CD4-positive, CD25-positive, alpha-beta regulatory T cell (primary cell): ENCODE results near the gene PPM1H. TPM values are rescaled to one million over a fixed set of nuclear protein-coding genes. Genes with fewer than 3 reads are reported as not detected.

Source experiments
- ATAC-seq, 2 donors: fragments of 150-1000 bp; cut with Tn5 transposase; one replicate each; pipeline ENCODE4 v1.10.0; 2021; ENCODE audit warnings: low read depth in 2 of 2, moderate number of reproducible peaks in 2 of 2, moderate library complexity in 1 of 2
- DNase-seq, 3 donors: peaks; one replicate each; pipeline versions ENCODE4 v3.0.0 to v3.0.0-alpha.2; 2012 to 2022; ENCODE audit warnings: mixed read lengths in 1 of 3
- H3K27ac ChIP-seq: one replicate; pipeline ENCODE4 v1.7.0; 2013; ENCODE audit warnings: mild to moderate bottlenecking, low read length; ENCODE audit not compliant: insufficient read depth, poor library complexity, severe bottlenecking
- H3K27me3 ChIP-seq: one replicate; pipeline ENCODE4 v1.7.0; 2013; ENCODE audit warnings: low read length; ENCODE audit not compliant: control insufficient read depth, insufficient read depth
- H3K36me3 ChIP-seq: one replicate; pipeline ENCODE4 v1.7.0; 2013; ENCODE audit warnings: mild to moderate bottlenecking, low read length, moderate library complexity; ENCODE audit not compliant: control insufficient read depth, insufficient read depth
- H3K4me1 ChIP-seq: 2 replicates; pipeline ENCODE4 v1.7.0; 2013; ENCODE audit warnings: mild to moderate bottlenecking, low read length; ENCODE audit not compliant: insufficient read depth, control insufficient read depth, poor library complexity, severe bottlenecking
- H3K4me3 ChIP-seq: one replicate; pipeline ENCODE4 v1.7.0; 2013; ENCODE audit warnings: low read depth, mild to moderate bottlenecking, low read length, moderate library complexity
- H3K9me3 ChIP-seq, 2 experiments: 1 replicate in 1 of 2; 2 replicates in 1 of 2; pipeline ENCODE4 v1.7.0; 2013; ENCODE audit warnings: low read length in 2 of 2, mild to moderate bottlenecking in 1 of 2, moderate library complexity in 1 of 2; ENCODE audit not compliant: control insufficient read depth in 2 of 2
- H3K27ac Mint-ChIP-seq, 3 donors: one replicate each; pipeline ENCODE4 v1.8.0; 2020 to 2022; ENCODE audit warnings: mild to moderate bottlenecking in 3 of 3, mixed read lengths in 3 of 3, moderate library complexity in 2 of 3
- H3K27me3 Mint-ChIP-seq: one replicate; pipeline ENCODE4 v1.8.0; 2022; ENCODE audit warnings: mild to moderate bottlenecking, mixed read lengths
- H3K36me3 Mint-ChIP-seq: one replicate; pipeline ENCODE4 v1.8.0; 2020; ENCODE audit warnings: mixed read lengths
- H3K4me1 Mint-ChIP-seq, 4 donors: one replicate each; pipeline ENCODE4 v1.8.0; 2020 to 2022; ENCODE audit warnings: mixed read lengths in 4 of 4, mild to moderate bottlenecking in 1 of 4
- H3K4me3 Mint-ChIP-seq, 4 donors: one replicate each; pipeline ENCODE4 v1.8.0; 2020 to 2022; ENCODE audit warnings: mild to moderate bottlenecking in 4 of 4, mixed read lengths in 4 of 4, moderate library complexity in 3 of 4
- H3K9me3 Mint-ChIP-seq, 7 donors: one replicate each; pipeline ENCODE4 v1.8.0; 2020 to 2022; ENCODE audit warnings: mixed read lengths in 7 of 7, mild to moderate bottlenecking in 3 of 7, moderate library complexity in 2 of 7
- polyA plus RNA-seq, 4 donors: library from polyadenylated mRNA; unstranded; fragments of 300-500 nt; fragmentation: Illumina TruSeq; gene quantifications; one replicate each; pipeline ENCODE4 v1.2.3, GENCODE V29; 2021
- total RNA-seq: library from RNA; stranded (reverse); gene quantifications from one replicate; pipeline ENCODE4 v1.2.3, GENCODE V29; 2022

Gene PPM1H
- total and polyA plus RNA-seq, 5 donors from 2014 or later: 0.03 to 0.99 TPM; not detected in 3

GRCh38 chr12:62618930-62619329 is 316.0 kb downstream of the PPM1H start:
- Mint-ChIP-seq H3K27ac (peak overlapping the region in 1 of 3 donors; percentile 88), H3K36me3 (no peaks in the 10 kb centered on the region), H3K4me3 (no peak overlapping the region), H3K9me3 (no peaks in the 10 kb centered on the region), H3K27me3 (no peaks in the 10 kb centered on the region), H3K4me1 (peaks cover 0 to 2% (median 0%) of the 10 kb centered on the region in 4 donors)
- Histone ChIP-seq H3K27me3 (no peaks in the 10 kb centered on the region), H3K9me3 (no peaks in the 10 kb centered on the region), H3K4me1 (no peaks in the 10 kb centered on the region), H3K4me3 (no peak overlapping the region), H3K27ac (no peak overlapping the region), H3K36me3 (no peaks in the 10 kb centered on the region)
- ATAC-seq (no peak), DNase-seq (no peak)

GRCh38 chr12:62618319-62618718 is 316.6 kb downstream of the PPM1H start:
- Mint-ChIP-seq H3K9me3 (no peaks in the 10 kb centered on the region), H3K27ac (no peak overlapping the region), H3K4me1 (peaks cover 0 to 2% (median 0%) of the 10 kb centered on the region in 4 donors), H3K4me3 (no peak overlapping the region), H3K27me3 (no peaks in the 10 kb centered on the region), H3K36me3 (no peaks in the 10 kb centered on the region)
- no peak for DNase-seq
- no peak overlapping the region for H3K27ac ChIP-seq
- no peak overlapping the region for H3K4me3 ChIP-seq
- H3K9me3 ChIP-seq: no peaks in the 10 kb centered on the region
- no peaks in the 10 kb centered on the region for H3K36me3 ChIP-seq
- no peak for ATAC-seq
- no peaks in the 10 kb centered on the region for H3K27me3 ChIP-seq
- no peaks in the 10 kb centered on the region for H3K4me1 ChIP-seq

GRCh38 chr12:62613081-62613480 is 321.9 kb downstream of the PPM1H start:
- Mint-ChIP-seq H3K27me3 (no peaks in the 10 kb centered on the region), H3K4me3 (no peak overlapping the region), H3K9me3 (no peaks in the 10 kb centered on the region), H3K36me3 (no peaks in the 10 kb centered on the region), H3K4me1 (peaks cover 0 to 8% (median 4%) of the 10 kb centered on the region in 4 donors), H3K27ac (no peak overlapping the region)
- H3K4me1 ChIP-seq: no peaks in the 10 kb centered on the region
- DNase-seq (no peak), ATAC-seq (no peak)
- no peak overlapping the region for H3K4me3 ChIP-seq
- H3K9me3 ChIP-seq: no peaks in the 10 kb centered on the region
- H3K27me3 ChIP-seq: no peaks in the 10 kb centered on the region
- no peaks in the 10 kb centered on the region for H3K36me3 ChIP-seq
- H3K27ac ChIP-seq: no peak overlapping the region

DNA sequence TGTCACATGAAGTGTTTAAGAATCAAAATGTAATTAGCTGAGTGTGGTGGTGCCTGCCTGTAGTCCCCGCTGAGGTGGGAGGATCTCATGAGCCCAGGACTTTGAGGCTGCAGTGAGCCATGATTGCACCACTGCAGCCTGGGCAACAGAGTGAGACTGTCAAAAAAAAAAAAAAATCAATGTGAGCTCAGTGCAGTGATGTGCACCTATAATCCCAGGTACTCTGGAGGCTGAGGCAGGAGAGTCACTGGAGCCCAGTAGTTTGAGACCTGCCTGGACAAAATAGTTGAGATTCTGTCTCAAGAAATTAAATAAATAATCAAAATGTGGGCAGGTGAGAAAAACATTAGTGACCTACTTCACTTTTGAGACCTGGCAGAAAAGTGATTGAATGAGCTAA is 328.3 kb downstream of the PPM1H start:
- peaks cover 36% of the 10 kb centered on the region for H3K4me1 ChIP-seq
- peaks cover 5% of the 10 kb centered on the region for H3K27me3 Mint-ChIP-seq
- no peaks in the 10 kb centered on the region for H3K9me3 ChIP-seq
- peak overlapping the region; percentile 16 for H3K4me3 ChIP-seq
- peak overlapping the region in 2 of 3 donors; percentile 22 to 63 for H3K27ac Mint-ChIP-seq
- no peak overlapping the region for H3K27ac ChIP-seq
- H3K36me3 ChIP-seq: no peaks in the 10 kb centered on the region
- H3K9me3 Mint-ChIP-seq: no peaks in the 10 kb centered on the region
- peak overlapping the region in 2 of 4 donors; percentile 31 to 62 for H3K4me3 Mint-ChIP-seq
- ATAC-seq: no peak
- DNase-seq: no peak
- no peaks in the 10 kb centered on the region for H3K36me3 Mint-ChIP-seq
- no peaks in the 10 kb centered on the region for H3K27me3 ChIP-seq
- peaks cover 5 to 51% (median 39%) of the 10 kb centered on the region in 4 donors for H3K4me1 Mint-ChIP-seq

DNA sequence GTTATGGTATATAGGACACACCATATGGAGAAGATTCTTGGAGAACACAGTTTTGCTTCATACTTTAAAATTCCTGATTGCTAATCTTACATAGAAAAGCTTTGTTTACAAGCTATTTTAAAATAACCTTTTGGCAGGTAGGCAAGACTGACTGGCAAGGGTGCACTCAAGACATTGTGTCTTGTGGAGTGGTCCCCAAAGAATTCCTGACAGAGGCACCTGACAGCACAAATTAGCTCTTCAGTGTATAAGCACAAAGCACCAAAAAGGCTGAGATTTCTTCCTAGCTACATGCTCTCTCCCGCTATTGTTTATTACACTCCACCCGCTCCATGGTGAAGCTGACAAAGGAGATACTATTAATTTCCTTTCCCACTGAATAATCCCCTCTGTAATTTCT is 329.0 kb downstream of the PPM1H start:
- H3K27ac ChIP-seq: no peak overlapping the region
- no peaks in the 10 kb centered on the region for H3K36me3 ChIP-seq
- no peaks in the 10 kb centered on the region for H3K27me3 ChIP-seq
- no peak overlapping the region for H3K4me3 ChIP-seq
- Mint-ChIP-seq H3K27me3 (peaks cover 5% of the 10 kb centered on the region), H3K4me3 (peak overlapping the region in 3 of 4 donors; percentile 16 to 31 (median 30)), H3K27ac (peak overlapping the region in 2 of 3 donors; percentile 54 to 63), H3K36me3 (no peaks in the 10 kb centered on the region), H3K4me1 (peaks cover 5 to 57% (median 41%) of the 10 kb centered on the region in 4 donors), H3K9me3 (no peaks in the 10 kb centered on the region)
- peaks cover 37% of the 10 kb centered on the region for H3K4me1 ChIP-seq
- no peaks in the 10 kb centered on the region for H3K9me3 ChIP-seq
- DNase-seq (no peak), ATAC-seq (no peak)

DNA sequence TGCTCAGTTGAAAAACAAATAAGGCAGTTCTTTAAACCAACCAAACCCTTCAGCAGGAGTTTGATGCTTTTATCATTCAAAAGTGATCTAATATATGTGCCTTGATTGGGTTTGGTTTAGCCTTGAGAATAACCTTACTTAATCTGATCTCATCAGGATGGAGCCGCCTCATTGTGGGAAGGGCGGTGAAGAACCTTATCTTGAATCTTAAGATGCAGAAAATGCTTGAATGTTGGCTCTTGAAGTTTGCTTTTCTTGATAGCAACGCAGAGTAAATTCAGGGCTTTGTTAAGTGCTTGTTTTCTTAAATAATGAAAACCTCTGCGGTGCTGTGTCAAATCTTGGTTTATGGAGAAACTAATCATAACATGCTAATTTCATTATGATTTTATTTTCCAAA is 330.1 kb downstream of the PPM1H start:
- peaks cover 5 to 57% (median 39%) of the 10 kb centered on the region in 4 donors for H3K4me1 Mint-ChIP-seq
- DNase-seq: peak in 2 of 3 donors; percentile 13 to 15
- peak overlapping the region; percentile 100 for H3K27ac ChIP-seq

DNA sequence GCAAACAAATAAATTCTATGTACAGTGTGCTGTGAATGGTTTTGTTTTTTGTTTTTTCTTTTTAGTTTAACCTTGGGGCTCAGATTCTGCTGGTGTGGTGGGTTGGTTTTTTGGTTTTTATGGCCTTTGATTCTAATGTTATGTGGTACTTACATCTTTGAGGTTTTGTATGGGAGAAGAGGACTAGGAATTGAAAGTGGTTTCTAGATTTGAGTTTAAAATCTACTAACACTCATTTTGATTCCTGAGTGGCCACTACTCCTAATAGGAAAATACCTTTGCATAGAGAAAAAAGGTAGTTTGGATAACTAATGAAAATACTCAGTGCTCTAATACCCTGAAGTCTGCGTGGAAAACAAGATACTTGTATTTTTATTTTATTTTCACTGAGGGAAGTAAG is 330.6 kb downstream of the PPM1H start:
- DNase-seq (peak in 1 of 3 donors; percentile 15), ATAC-seq (no peak)
- no peaks in the 10 kb centered on the region for H3K9me3 Mint-ChIP-seq
- Histone ChIP-seq H3K36me3 (no peaks in the 10 kb centered on the region), H3K27me3 (no peaks in the 10 kb centered on the region), H3K27ac (peak overlapping the region; percentile 100), H3K4me1 (peaks cover 37% of the 10 kb centered on the region), H3K4me3 (peak overlapping the region; percentile 95), H3K9me3 (no peaks in the 10 kb centered on the region)
- H3K4me1 Mint-ChIP-seq: peaks cover 5 to 54% (median 37%) of the 10 kb centered on the region in 4 donors
- H3K27me3 Mint-ChIP-seq: peaks cover 5% of the 10 kb centered on the region
- H3K4me3 Mint-ChIP-seq: peak overlapping the region; percentile 85 to 97 (median 96)
- no peaks in the 10 kb centered on the region for H3K36me3 Mint-ChIP-seq
- peak overlapping the region; percentile 92 to 99 (median 93) for H3K27ac Mint-ChIP-seq

More for the DNA sequence above, 330.1 kb downstream of the PPM1H start:
- Histone ChIP-seq H3K36me3 (no peaks in the 10 kb centered on the region), H3K4me1 (peaks cover 37% of the 10 kb centered on the region), H3K9me3 (no peaks in the 10 kb centered on the region), H3K4me3 (peak overlapping the region; percentile 95), H3K27me3 (no peaks in the 10 kb centered on the region)
- H3K36me3 Mint-ChIP-seq: no peaks in the 10 kb centered on the region
- no peaks in the 10 kb centered on the region for H3K9me3 Mint-ChIP-seq
- H3K4me3 Mint-ChIP-seq: peak overlapping the region; percentile 85 to 97 (median 96)
- peaks cover 5% of the 10 kb centered on the region for H3K27me3 Mint-ChIP-seq
- peak overlapping the region in 2 of 3 donors; percentile 93 to 99 for H3K27ac Mint-ChIP-seq
- no peak for ATAC-seq

GRCh38 chr12:62603811-62604098 is 331.2 kb downstream of the PPM1H start:
- H3K36me3 ChIP-seq: no peaks in the 10 kb centered on the region
- Mint-ChIP-seq H3K36me3 (no peaks in the 10 kb centered on the region), H3K27ac (peak overlapping the region; percentile 92 to 99 (median 93)), H3K4me3 (peak overlapping the region; percentile 85 to 97 (median 96)), H3K9me3 (no peaks in the 10 kb centered on the region), H3K27me3 (peaks cover 5% of the 10 kb centered on the region), H3K4me1 (peaks cover 5 to 50% (median 37%) of the 10 kb centered on the region in 4 donors)
- H3K27ac ChIP-seq: peak overlapping the region; percentile 100
- no peaks in the 10 kb centered on the region for H3K27me3 ChIP-seq
- H3K4me3 ChIP-seq: peak overlapping the region; percentile 95
- DNase-seq: no peak
- peaks cover 37% of the 10 kb centered on the region for H3K4me1 ChIP-seq
- H3K9me3 ChIP-seq: no peaks in the 10 kb centered on the region
- no peak for ATAC-seq
